GM19395 (cell line): ENCODE results near the gene PTPRN2.

Source experiments
- ATAC-seq: cut with Tn5 transposase; IDR thresholded peaks from one replicate; pipeline ENCODE4 v1.9.1; 2021; ENCODE audit warnings: mild to moderate bottlenecking, moderate library complexity; ENCODE audit not compliant: unreplicated experiment

Gene PTPRN2

DNA sequence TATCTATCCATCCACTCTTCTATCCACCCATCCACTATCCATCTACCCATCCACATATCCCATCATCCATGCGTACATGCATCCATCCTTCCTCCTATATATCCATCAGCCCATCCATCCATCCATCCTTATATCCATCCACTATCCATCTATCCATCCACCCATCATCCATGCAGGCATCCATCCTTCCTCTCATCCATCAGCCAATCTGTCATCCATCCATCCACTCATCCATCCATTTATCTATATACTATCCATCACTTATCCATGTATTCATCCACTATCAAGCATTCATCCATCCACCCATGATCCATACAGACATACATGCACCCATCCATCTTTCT is 765.0 kb downstream of the PTPRN2 start:
- ATAC-seq: no peak

DNA sequence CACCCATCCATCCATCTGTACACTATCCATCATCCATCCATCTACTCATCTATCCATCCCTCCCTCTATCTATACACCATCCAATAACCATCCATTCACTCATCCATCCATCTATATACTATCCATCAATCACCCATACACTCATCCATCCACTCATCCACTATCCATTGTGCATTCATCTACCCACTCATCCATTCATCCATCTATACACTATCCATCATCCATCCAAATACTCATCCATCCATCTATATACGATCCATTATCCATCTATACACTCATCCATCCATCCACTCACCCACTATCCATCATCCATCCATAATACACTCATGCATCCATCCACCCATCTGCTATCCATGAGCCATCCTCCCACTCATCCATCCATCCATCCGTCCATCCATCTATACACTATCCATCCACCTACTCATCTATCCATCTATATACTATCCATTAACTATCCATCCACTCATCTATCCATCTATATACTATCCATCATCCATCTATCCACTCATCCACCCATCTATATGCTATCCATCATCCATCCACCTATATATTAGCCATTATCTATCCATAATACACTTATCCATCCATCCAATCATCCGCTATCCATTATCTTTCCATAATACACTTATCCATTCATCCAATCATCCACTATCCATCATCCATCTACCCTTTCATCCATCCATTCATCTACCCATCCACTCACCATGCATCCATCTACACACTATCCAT is 765.5 kb downstream of the PTPRN2 start:
- no peak for ATAC-seq

DNA sequence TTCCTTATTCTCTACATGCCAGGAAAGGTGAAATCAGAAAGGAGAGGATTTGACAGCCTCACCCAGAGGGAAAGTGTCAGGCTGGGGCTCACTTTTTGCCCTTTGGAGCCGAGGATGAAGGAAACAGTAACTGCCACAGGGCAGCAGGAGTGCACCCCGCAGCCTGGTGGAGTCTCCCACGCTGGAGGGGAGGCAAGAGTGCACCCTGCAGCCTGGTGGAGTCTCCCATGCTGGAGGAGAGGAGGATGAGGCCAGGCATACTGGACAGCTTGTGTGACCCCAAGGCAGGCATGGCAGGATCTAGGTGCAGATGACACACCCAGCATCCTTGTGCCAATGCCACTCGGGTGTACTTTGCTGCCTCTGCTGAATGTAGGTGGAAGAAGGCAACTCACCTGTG is 766.8 kb downstream of the PTPRN2 start:
- ATAC-seq: no peak

DNA sequence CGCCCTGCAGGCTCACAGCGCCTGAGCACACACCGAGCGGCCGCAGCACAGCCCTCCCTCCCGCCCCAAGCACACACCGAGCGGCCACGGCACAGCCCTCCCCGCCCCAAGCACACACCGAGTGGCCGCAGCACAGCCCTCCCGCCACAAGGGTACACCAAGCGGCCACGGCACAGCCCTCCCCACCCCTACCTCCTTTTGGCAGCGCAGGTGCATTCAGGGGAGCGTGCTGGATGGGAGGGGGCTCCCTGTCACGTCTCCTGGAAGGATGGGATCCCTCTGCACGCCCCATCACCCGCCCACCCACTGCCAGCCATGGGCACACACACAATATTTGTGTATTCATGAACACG is 768.2 kb downstream of the PTPRN2 start:
- ATAC-seq: no peak

DNA sequence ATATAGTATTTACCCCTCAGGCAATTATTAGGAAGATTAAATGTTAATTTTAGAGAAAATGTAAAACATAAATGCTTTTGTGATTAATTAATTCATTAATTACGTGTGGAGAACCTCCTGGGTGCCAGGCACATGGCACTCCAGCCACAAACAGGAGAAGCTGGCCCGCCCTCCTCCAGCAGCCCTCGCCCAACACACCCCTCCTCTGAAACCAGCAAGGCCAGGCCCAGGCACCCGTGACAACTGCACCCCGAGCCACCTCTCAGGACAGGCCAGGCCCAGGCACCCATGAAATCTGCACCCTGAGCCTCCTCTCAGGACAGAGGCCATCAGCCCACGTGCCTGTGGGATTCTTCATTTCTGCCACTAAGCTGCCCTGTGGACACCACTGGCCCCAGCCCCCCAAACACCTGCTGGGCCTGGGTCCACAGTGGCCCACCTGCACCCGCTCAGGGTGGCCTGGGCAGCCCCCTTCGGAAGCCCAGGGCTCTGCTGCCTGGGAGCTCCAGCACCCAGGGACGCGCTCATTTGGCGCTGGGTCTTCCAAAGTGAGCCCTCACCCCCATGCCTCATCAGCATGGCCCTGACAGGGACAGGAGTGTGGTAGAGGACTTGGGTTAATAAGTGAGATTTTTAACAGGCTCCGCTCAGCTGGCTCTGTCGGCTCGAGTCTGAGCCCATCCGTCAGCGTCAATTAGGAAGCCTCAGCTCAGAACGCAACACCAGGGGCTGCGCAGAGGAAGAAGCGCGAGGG is 768.7 kb downstream of the PTPRN2 start:
- no peak for ATAC-seq

DNA sequence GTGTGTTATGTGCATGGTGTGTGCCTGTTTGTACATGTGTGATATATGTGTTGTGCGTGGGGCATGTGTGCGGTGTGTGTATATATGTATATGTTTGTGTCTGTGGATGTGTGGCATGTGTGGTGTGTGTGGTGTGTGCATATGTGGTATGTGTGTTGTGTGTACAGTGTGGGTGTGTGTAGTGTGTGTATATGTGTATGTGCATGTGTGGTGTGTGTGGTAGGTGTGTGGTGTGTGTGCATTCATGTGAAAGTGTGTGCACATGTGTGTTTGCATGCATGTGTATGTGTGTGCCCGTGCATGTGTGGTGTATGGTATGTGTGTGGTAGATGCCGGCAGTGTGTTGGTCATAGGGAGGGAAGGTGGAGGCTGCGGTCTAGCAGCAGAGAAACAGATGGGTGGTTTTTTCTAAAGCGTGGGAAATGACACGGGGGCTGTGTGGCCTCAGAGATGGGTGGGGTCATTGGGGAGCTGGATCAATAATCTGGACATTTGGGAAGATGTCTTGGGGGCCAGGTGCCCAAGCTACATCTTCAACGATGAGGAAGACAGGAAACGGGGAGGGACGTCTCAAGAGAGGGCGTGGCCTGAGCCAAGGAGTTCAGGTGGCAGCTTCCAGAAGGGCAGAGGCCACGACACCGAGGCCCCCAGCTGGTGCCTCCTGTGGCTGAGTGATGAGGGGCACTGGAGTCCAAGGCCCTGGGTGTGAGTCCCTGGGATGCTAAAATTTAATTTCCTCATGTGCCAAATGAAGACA is 769.5 kb downstream of the PTPRN2 start:
- ATAC-seq: no peak

DNA sequence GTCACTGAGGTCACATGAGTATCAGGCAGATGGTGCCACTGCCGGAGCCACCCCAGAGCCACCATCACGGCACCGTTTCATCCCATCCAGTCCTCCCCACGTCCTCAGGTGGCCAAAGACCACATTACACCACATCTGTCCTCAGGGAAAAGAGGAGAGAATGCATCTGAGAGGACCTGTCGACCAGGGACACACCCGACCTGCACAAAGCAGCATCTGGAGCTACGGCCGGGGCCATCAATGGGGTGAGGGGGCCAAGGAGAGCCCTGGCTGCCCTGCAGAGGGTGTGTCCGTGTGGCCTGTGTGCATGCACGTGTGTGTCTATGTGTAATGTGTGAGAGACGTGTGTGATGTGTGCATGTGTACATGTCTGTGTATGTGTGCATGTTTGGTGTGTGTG is 770.2 kb downstream of the PTPRN2 start:
- no peak for ATAC-seq

DNA sequence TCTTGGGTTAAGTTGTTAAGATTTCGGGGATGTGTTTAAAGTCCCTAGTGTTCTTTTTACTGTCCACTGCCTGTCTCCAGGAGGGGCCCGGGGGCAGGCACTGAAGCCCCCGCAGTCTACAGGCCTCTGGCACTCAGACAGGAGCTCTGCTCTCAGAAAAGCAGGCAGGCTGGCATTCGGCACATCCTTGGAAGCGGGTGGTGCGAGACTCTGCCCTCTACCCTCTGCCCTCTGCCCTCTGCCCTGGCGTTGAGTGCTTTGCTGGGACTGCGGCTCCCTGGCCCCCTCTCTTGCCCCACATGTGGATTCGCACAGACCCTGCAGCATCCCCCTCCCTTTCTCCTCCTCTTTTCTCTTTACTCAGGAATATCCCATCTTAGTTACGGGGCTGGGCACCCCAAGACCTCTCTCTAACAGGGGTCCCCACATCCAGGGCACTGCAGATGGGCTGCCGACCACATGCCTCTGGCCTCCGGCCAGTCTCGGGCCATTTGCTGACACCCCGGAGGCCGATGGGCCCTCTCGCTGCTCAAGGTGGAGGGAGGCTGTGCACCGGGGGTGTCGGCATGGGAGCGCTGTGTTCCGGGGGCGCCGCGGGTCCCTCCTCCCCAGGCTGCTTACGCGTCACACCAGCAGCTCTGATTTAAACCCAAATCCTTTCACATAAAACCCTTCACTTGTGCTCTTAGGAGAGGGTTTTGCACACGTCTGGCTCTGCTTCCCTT is 770.9 kb downstream of the PTPRN2 start:
- ATAC-seq: no peak

DNA sequence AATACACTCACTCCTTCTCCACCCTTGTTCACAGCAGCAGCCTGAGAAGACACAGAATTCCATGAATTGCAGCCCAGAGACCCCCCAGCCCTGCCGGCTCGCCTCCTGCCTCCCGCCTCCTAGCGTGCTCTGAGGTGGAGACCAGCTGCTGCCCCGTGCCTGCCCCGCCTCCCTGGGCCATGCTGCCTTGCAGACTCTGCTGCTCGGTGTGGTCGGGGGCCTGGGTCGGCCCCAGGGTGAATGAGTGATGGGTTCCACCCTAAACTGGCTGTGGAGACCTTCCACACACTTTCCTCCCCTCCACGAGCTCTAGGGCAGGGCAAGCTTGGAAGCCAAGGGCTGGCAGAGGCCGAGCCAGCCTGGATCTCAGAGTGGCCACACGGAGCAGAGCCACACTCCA is 771.5 kb downstream of the PTPRN2 start:
- ATAC-seq: no peak

DNA sequence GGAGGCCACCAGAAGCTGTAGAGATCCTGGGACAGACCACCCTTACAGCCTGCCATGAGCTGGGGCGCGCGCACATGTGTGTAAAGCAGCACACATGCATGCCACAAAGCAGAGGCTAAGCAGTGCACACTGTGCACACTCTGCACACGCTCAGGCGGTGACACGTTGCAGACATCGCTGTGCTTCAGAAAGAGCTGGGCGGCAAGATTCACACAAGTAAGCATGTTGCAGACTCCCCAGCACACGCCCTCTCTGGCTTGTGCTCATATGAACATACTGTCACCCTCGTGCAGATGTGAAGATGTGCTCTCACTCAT is 772.0 kb downstream of the PTPRN2 start:
- no peak for ATAC-seq

DNA sequence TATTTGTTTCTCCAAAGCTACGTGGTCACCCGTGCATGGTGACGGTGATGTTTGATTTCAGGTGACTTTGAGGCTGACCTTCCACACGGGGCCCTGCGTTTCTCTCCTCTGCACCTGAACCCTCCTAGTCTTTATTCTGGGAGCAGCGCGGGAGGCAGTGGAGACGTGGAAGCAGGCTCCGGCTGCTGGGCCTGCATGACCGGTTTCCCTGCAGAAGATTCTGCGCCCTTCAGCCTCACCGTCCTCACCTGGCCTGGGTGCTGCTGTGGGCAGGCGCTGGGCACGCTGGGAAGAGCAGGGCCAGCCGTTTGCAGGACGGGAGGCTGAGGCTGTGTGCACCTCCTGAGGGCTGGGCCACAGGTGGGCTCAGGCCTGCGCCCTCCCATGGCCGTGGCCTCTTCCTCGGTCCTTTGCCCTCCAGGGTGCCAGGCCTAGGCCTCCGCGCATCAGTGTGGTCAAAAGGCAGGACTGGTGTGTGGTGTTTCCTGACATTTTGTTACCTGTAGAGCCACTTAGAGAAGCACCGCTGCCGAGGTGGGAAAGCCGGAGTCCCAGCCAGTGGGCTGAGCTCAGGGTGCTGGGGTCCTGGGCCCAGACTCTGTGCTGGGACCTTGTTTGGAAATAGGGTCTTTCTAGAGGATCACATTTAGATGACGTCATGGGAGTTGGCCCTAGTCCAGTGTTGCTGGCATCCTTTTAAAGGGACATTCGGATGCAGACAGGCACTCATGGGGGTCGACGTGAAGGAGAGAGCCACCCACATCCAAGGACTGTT is 772.5 kb downstream of the PTPRN2 start:
- ATAC-seq: no peak

DNA sequence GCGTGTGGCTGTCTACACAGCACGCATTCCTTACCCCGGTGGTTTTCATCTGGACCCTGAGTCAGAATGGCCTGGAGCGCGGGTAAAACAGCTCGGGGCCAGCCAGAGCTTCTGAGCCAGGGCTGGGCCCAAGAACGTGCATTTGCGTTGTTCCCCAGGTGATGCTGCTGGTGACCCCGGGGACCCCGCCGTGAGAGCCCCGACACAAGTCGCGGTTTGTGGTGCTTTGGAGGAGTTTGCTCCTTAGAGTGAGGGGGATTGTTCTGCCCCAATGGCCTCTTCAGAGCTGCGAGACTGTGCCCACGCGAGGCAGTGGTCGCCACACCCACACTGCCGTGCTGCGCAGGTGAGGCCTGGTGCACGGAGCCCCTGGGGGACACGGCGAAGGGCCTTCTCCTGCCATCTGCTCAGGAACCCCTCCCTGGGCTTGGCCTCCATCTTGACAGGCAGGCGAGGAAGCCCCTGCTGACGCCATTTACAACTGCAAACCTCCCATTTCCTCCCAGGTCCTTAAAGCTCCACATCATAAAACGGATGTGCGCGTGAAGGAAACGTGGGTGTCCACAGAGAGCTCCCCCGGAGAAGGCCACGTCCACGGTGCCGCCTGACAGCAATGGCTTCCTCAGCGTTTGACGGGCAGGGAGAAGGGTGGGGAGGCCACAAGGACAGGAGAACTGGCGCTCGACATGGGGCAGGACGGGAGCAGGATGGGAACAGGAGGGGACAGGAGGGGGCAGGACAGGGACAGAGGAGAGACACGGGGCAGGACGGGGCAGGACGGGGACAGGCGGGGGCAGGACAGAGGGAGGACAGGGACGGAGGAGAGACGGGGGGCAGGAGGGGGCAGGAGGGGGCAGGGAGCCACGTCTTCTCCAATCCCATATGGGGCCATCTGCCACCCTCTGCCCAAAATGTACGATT is 773.6 kb downstream of the PTPRN2 start:
- ATAC-seq: no peak

DNA sequence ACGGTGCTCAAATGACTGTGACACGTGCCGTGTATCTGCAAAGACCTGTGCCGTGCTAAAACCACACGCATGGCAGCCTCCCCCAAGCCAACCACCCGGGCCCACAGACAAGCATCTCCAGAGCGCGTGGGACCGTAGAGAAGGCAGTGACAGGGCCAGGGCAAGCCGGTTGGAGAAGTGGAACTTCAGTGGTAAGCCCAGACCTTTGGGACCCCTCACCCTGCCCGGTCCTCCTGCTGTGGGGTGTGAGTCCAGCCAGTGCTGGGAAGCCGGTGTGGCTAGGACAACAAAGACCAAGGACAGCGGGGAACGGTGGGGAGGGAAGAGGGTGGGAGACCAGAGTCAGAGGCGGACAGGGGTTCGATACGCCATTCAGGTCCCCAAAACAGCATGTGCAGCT is 774.6 kb downstream of the PTPRN2 start:
- no peak for ATAC-seq

DNA sequence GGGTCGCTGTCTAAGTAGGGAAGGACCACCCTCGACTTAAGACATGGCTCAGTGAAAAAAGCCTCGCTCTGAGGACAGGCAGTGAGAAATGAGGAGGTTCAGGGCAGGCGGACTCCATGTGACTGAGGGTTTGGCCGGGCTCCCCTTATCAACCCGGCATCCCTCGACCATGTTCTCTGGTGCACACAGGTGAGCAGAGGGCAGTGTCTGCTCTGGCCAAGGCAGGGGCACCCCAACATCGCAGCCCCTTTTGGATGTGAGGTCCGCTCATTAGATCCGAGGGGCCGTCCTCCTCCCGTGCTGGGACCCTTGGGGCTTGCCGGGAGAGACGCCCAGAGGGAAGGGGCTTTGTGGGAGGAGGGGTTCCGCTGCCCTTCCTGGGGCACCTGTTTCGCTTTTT is 775.7 kb downstream of the PTPRN2 start:
- no peak for ATAC-seq

DNA sequence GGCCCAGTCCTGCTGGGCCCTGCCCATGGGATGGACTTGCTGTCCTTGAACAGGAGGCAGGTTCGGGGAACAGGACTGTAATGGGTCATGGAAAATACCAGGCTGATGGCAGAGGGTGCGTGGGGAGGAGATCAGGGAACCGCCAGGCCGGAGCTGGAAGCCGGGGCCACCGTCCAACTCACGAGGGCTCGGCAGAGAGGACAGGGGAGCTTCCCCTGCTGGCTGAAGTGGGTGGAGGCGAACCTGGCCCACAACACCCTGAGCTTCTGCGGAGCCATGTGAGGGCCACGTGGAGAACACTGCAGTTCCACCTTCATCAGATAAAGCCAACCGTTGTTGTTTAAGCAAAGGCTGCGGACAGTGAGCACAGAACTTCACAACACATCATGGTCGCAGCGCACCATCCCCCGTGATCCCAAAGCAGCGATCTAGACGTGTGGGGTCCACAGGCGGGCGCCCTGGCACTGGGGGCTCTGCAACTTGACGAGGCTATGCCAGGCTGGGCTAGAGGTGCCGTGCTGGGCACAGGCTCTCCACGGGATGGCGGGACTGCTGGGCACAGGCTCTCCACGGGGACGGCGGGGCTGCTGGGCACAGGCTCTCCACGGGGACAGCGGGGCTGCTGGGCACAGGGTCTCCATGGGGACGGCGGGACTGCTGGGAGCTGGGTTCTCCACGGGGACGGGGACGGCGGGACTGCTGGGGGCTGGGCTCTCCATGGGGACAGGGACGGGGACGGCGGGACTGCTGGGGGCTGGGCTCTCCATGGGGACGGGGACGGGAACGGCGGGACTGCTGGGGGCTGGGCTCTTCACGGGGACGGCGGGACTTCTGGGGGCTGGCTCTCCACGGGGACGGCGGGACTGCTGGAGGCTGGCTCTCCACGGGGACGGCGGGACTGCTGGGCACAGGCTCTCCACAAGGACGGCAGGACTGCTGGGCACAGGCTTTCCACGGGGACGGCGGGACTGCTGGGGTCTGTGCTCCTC is 777.5 kb downstream of the PTPRN2 start:
- no peak for ATAC-seq

DNA sequence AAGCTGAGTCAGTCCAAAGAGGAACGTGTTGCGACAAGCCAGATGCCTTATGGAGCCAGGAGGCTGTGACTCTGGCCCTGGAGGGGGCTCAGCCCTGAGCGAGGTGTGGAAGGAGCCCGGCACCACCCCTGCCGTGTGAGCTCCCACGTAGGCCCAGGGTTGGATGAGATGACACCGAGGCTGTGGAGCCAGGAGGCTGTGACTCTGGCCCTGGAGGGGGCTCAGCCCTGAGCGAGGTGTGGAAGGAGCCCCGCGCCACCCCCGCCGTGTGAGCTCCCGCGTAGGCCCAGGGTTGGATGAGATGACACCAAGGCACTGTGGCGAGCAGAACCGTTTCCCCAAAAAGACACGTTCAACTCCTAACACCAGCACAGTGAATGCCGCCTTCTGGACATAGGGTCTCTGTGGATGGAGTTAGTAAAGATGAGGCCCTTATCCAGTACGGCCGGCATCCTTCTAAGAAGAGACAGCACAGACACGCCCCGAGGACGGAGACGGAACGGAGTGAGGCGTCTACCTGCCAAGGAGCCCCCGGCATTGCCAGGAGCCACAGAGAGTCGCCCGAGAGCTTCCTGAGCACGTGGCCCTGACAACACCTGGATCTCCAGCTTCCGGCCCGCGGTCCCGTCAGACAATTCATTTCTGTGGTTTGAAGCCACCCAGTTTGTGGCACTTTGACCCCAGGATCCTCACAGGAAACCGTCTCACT is 778.3 kb downstream of the PTPRN2 start:
- no peak for ATAC-seq

DNA sequence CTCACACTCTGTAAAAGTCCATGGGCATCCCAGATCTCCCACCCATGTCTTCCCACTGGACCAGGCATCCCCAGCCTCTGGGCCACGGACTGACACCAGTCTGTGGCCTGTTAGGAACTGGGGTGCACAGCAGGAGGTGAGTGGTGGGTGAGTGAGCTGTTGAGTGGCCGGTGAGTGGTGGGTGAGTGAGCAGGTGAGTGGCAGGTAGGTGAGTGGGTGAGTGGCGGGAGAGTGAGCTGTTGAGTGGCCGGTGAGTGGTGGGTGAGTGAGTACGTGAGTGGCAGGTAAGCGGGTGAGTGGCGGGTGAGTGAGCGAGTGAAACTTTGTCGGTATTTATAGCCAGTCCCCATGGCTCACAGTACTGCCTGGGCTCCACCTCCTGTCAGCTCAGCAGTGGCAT is 779.6 kb downstream of the PTPRN2 start:
- no peak for ATAC-seq

DNA sequence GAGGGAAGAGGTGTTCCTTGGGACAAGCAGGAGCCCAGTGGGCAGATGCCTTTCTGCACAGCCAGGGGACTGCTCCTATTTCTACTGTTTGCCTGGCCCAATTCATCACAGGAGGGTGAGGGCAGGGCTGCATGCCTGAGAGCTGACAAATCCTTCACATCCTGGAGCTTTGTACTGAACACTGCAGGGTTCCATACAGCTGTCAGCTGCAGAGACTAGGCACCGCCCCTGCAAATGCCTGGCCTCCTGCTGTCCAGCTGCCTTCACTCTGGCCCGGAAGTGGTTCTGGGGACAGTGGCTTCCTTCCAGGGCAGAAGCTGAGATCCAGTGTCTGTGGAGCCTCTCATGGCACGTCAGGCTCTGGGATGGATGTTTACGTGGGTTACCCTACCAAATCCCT is 780.1 kb downstream of the PTPRN2 start:
- no peak for ATAC-seq
